Pancreas (tissue), 10 donors: ENCODE results near the gene PWWP2B. TPM values are rescaled to one million over a fixed set of nuclear protein-coding genes. Genes with fewer than 3 reads are reported as not detected.

Experiments
- ATAC-seq, 4 donors: fragments of 200-7000 bp; cut with Tn5 transposase; one replicate each; pipeline versions ENCODE4 v1.8.0 to v1.9.1; 2020; ENCODE audit warnings: mild to moderate bottlenecking in 4 of 4, moderate library complexity in 4 of 4
- DNase-seq, 6 donors: peaks; one replicate each; pipeline ENCODE4 v3.0.0-alpha.2; 2020
- FAIRE-seq: peaks from 2 replicates; lab custom pipeline; 2012; peaks lifted over from hg19 to GRCh38; lab: Jason Lieb, UNC
- H3K27ac ChIP-seq, 4 donors: fragments of 200-600 bp; sonication (generic); 1 replicate in 3 of 4; 2 replicates in 1 of 4; pipeline versions ENCODE4 v1.5.0 to v1.8.0; 2020
- H3K27me3 ChIP-seq, 4 donors: fragments of 200-600 bp; one replicate each; pipeline ENCODE4 v1.8.0; 2021
- H3K36me3 ChIP-seq, 3 donors: fragments of 200-600 bp; sonication (generic) in 1 of 3; one replicate each; pipeline versions ENCODE4 v1.5.0 to v1.8.0; 2020 to 2021
- H3K4me1 ChIP-seq, 3 donors: fragments of 200-600 bp; one replicate each; pipeline ENCODE4 v1.8.0; 2021
- H3K4me3 ChIP-seq, 4 donors: fragments of 200-600 bp; sonication (generic) in 2 of 4; one replicate each; pipeline versions ENCODE4 v1.5.0 to v1.8.0; 2020 to 2021
- H3K9me3 ChIP-seq, 4 donors: fragments of 200-600 bp; one replicate each; pipeline ENCODE4 v1.8.0; 2021
- CTCF ChIP-seq, 4 donors: fragments of 200-600 bp; sonication (generic) in 3 of 4; IDR thresholded peaks; one replicate each; pipeline versions ENCODE4 v1.5.0 to v1.8.0; 2021; ENCODE audit warnings: antibody characterized with exemption in 4 of 4
- WGBS, 2 donors: extraction: QIAGEN DNeasy Blood & Tissue Kit; methylation state at CpG; one replicate each; pipeline ENCODE4 v1.1.7; 2013; 5-methylcytosine and 5-hydroxymethylcytosine counted together
- intact Hi-C, 3 donors: fragments of 100-400 bp; cut with DNase I; formaldehyde crosslinking; loops; one replicate each; pipeline versions ENCODE4 v1.11.1 to v1.14.2; 2022
- polyA plus RNA-seq, 2 donors: library from polyadenylated mRNA; stranded (reverse); fragments of 200-250 nt; gene quantifications; one replicate each; pipeline ENCODE4 v1.2.3, GENCODE V29; 2013
- total RNA-seq, 6 donors: library from RNA; stranded (reverse); fragmentation: NEBNext Ultra II Directional in 4 of 6; extraction: Animal tissue kit (Norgen Biotek cat#: 25700) in 4 of 6; gene quantifications; one replicate each; pipeline versions ENCODE4 v1.2.1 to v1.2.4, GENCODE V29; 2021 to 2023
- donor health status: healthy with polysubstance abuse.
- donor health status: DM: no; HTN: no; CAD: no; lungs with moderate emphysema.
- donor health status: DM: no; HTN: no; CAD: no.
- donor health status: control.
- donor health status: control.
- donor health status: Bipolar disorder and iron deficiency.
- donor health status: DM: yes; HTN: yes; CAD: no.
- donor health status: DM: no; HTN: no; CAD: no.
- donor health status: DM: no; HTN: no; CAD: no.
- donor health status: DM: yes; HTN: yes; CAD: no.

Gene PWWP2B
- total and polyA plus RNA-seq, 8 donors = 17.8 to 44.1 (median 25.2) TPM

- Histone ChIP-seq H3K9me3 (no peaks in the 10 kb centered on the region), H3K4me3 (no peak overlapping the region), H3K27ac (no peak overlapping the region), H3K36me3 (no peaks in the 10 kb centered on the region), H3K4me1 (no peaks in the 10 kb centered on the region), H3K27me3 (no peaks in the 10 kb centered on the region)
- DNase-seq (peak in 2 of 6 donors; percentile 23 to 71), ATAC-seq (no peak), FAIRE-seq (no peak)
- intact Hi-C loops = no loop called here
- WGBS, 2 donors = 91 to 93% methylated on average over 13 of the region's 13 CpGs
- no peak for TF ChIP-seq CTCF (IDR thresholded peaks at IDR 0.05)
These were observed 40.5 kb downstream of the PWWP2B start for GRCh38 chr10:132437541-132437950.

GRCh38 chr10:132438091-132439024, 41.4 kb downstream of the PWWP2B start:
- TF ChIP-seq CTCF (IDR thresholded peaks at IDR 0.05) = no peak
- FAIRE-seq = no peak
- Histone ChIP-seq H3K4me3 (no peak overlapping the region), H3K27me3 (no peaks in the 10 kb centered on the region), H3K4me1 (no peaks in the 10 kb centered on the region), H3K36me3 (no peaks in the 10 kb centered on the region), H3K9me3 (no peaks in the 10 kb centered on the region), H3K27ac (no peak overlapping the region)
- no peak for ATAC-seq
- peak in 2 of 6 donors; percentile 21 to 65 for DNase-seq
- intact Hi-C loops = no loop called here
- 84% methylated on average over 19 of the region's 19 CpGs for WGBS, 2 donors

- Histone ChIP-seq H3K4me1 (no peaks in the 10 kb centered on the region), H3K36me3 (no peaks in the 10 kb centered on the region), H3K4me3 (no peak overlapping the region), H3K27me3 (no peaks in the 10 kb centered on the region), H3K9me3 (no peaks in the 10 kb centered on the region), H3K27ac (no peak overlapping the region)
- ATAC-seq (no peak), FAIRE-seq (no peak), DNase-seq (peak in 1 of 6 donors; percentile 9)
- no peak for TF ChIP-seq CTCF (IDR thresholded peaks at IDR 0.05)
- 75 to 77% methylated on average over 6 of the region's 6 CpGs for WGBS, 2 donors
- intact Hi-C loops = no loop called here
These were observed 42.0 kb downstream of the PWWP2B start for GRCh38 chr10:132439025-132439388.

GRCh38 chr10:132439424-132440163, 42.6 kb downstream of the PWWP2B start:
- DNase-seq (peak in 2 of 6 donors; percentile 17 to 24), ATAC-seq (no peak), FAIRE-seq (no peak)
- no peak for TF ChIP-seq CTCF (IDR thresholded peaks at IDR 0.05)
- Histone ChIP-seq H3K36me3 (no peaks in the 10 kb centered on the region), H3K4me3 (no peak overlapping the region), H3K27ac (no peak overlapping the region), H3K4me1 (no peaks in the 10 kb centered on the region), H3K9me3 (no peaks in the 10 kb centered on the region), H3K27me3 (no peaks in the 10 kb centered on the region)
- intact Hi-C loops = no loop called here
- 92 to 96% methylated on average over 18 of the region's 18 CpGs for WGBS, 2 donors
